NCI-H524 (cell line): ENCODE measurements around the gene PLK5.

Experiments used
- DNase-seq, 2 experiments: peaks; one replicate each; lab custom pipeline; 2025; lab: John Stamatoyannopoulos, UW

PLK5 gene

GRCh38 chr19:1555487-1556389, 31.9 kb downstream of the PLK5 start:
- no peak for DNase-seq

GRCh38 chr19:1556390-1557070, 32.7 kb downstream of the PLK5 start:
- no peak for DNase-seq

- no peak for DNase-seq
These were observed 34.7 kb downstream of the PLK5 start for GRCh38 chr19:1558552-1558951.

GRCh38 chr19:1560286-1560882, 36.5 kb downstream of the PLK5 start:
- DNase-seq, result no peak

DNA sequence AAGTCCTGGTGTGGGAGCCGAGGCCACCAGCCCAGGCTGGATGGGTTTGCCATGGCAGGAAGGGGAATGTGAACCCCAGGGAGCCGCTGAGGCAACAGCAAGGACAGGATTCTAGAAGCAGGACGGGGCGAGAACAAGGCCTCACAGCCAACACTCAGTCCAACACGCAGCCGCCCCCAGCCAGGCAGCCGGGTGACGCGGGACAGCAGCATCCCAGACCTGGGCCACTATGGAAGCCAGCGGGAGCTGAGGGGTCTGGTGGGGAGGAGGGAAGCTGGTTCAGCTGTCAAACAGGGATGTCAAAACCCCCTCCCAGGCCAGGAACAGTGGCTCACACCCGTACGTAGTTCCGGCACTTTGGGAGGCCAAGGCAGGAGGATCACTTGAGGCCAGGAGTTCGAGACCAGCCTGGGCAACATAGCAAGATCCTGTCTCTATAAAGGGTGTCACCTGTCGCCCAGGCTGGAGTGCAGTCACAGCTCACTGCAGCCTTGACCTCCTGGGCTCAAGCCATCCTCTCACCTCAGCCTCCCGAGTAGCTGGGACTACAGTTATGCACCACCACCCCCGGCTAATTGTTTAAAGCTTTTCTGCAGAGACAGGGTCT, 37.5 kb downstream of the PLK5 start:
- no peak for DNase-seq

GRCh38 chr19:1563251-1563650, 39.4 kb downstream of the PLK5 start:
- DNase-seq, result no peak

DNA sequence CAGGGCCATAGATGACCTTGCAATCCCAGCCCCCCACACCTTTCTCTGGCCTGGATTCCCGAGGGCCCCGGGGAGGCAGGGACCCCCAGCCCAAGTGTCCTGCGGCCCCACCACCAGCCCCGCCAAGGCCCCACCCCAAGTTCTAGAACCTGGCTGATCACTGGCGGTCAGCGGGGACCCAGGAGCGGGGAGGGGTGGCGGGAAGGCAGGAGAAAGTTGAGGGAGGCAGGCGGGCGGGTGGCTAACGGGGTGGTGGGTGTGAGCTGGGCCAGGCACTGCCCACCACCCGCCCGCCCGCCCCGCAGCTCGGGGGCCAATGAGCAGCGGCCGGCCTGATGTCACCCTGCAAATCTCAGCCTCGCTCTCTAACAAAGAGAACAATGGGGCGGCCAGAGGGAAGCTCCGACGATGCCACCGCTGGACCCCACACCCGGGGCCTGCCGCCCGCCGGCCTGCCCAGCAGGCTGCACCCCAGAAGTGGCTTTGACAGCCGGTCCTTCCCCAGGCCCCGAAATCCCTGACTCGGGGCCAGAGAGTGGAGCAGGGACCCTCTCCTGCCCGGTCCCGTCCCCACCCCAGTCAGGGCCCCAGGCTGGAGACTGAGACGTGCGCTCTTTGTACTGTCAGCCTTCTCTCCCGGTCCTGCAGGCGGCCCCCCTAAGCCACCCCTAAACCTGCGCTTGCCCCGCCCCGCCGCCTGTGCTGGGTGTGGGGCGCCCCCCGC, 42.7 kb downstream of the PLK5 start:
- DNase-seq, result peak in 1 of 2 experiments; percentile 41

DNA sequence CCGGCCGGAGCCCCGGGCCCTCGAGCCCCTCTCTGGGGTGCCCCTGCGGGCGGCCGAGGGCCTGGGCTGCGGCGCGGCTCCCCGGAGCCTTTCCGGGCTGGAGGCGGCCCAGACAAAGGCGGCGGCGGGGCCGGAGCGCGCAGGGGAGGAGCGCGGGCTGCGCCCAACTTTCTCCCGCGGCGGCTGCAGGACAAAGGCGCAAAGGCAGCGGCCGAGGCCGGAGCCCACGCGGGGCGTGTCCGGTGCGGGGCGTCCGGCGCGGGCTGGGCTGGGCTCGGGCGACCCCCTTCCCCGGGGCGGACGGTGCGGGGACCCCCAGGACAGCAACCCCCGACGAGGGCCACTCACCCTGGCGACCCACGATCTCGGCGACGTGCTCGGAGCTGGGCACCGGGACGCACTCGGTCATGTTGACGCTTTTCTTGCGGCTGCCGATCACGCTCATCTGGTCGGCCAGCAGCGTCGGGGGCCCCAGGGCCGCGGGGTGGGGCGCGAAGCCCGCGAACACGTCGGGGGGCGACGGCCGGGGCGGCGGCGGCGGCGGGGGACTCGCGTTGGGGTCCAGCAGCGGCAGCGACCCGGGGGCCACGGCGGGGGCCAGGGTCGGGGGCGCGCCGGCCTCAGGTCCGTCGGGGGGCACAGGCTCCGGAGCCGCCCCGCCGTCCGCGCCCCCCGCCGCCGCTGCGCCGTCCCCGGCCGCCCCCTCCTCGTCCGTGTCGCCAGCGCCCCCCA, 43.4 kb downstream of the PLK5 start:
- DNase-seq, result no peak

- no peak for DNase-seq
These were observed 44.0 kb downstream of the PLK5 start for GRCh38 chr19:1567848-1568227.

- peak; percentile 16 to 73 for DNase-seq
These were observed 44.6 kb downstream of the PLK5 start, which contains the start of gene MEX3D for GRCh38 chr19:1568320-1569019. TSS of gene MEX3D (minus strand) at chr19:1568325. CDS start at chr19:1568058, 267 bp downstream.

DNA sequence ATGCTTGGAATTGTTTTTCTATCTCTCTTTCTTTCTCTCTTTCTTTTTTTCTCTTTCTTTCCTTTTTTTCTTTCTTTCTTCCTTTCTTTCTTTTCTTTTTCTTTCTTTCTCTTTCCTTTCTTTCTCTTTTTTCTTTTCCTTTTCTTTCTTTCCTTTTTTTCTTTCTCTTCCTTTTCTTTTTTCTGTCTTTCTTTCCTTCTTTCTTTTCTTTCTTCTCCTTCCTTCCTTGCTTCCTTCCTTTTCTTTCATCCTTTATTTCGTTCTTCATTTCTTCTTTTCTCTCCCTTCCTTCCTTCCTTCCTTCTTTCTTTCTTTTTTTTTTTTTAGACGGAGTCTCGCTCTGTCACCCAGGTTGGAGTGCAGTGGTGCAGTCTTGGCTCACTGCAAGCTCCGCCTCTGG, 46.1 kb downstream of the PLK5 start:
- DNase-seq, result no peak

DNA sequence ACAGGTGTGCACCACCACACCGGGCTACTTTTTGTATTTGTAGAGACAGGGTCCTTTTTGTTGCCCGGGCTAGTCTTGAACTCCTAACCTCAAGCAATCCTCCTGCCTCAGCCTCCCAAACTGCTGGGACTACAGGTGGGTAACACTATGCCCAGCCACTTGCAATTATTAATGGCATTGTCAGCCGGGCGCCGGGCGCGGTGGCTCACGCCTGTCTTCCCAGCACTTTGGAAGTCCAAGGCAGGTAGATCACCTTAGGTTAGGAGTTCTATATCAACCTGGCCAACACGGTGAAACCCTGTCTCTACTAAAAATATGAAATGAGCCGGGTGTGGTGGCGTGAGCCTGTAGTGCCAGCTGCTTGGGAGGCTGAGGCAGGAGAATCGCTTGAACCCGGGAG, 47.0 kb downstream of the PLK5 start:
- DNase-seq, result no peak

GRCh38 chr19:1571358-1571757, 47.5 kb downstream of the PLK5 start:
- no peak for DNase-seq

DNA sequence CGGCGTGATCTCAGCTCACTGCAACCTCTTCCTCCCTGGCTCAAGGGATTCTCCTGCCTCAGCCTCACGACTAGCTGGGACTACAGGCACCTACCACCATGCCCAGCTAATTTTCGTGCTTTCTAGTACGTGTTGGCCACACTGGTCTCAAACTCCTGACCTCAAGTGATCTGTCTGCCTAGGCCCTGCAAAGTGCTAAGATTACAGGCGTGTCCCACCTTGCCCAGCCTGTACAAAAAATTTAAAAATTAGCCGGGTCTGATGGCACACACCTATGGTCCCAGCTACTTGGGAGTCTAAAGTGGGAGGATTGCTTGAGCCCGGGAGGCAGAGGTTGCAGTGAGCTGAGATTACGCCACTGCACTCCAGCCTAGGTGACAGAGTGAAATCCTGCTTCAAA, 48.9 kb downstream of the PLK5 start:
- DNase-seq, result no peak

DNA sequence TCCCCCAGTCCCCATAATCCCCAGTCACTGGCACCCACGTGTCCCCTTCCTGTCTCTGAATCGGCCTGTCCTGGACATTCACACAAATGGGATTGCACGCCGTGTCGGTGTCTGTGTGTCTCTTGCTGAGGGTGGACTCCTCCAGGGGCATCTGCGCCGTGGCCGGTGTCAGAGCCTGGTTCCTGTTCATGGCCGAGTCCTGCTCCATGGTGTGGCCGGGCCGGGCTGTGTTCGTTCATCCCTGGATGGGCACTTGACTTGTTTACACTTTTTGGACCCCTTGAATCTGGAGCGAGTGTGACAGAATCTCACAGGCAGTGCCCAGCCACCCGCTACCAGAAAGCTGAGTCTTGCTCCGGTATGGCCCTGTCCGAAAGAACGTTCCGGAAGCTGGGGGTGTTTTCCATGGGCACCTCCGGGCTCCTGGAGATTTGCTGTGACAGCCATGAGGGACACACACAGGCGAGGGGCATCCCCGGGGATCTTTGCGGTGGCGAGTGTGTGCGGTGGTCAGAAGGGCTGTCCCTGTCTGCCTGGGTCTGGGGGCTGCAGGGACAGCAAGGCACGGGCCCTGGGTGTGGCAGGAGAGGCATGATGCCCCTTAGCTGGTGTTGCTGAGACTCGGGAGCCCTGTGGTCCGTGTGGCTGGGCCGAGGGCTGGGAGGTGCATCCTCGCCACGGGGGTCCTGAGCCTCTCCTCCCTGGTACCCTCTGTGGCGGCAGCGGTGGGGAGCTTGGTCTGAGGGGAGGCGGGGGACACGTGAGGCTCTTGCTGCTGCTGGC, 50.7 kb downstream of the PLK5 start:
- no peak for DNase-seq

DNA sequence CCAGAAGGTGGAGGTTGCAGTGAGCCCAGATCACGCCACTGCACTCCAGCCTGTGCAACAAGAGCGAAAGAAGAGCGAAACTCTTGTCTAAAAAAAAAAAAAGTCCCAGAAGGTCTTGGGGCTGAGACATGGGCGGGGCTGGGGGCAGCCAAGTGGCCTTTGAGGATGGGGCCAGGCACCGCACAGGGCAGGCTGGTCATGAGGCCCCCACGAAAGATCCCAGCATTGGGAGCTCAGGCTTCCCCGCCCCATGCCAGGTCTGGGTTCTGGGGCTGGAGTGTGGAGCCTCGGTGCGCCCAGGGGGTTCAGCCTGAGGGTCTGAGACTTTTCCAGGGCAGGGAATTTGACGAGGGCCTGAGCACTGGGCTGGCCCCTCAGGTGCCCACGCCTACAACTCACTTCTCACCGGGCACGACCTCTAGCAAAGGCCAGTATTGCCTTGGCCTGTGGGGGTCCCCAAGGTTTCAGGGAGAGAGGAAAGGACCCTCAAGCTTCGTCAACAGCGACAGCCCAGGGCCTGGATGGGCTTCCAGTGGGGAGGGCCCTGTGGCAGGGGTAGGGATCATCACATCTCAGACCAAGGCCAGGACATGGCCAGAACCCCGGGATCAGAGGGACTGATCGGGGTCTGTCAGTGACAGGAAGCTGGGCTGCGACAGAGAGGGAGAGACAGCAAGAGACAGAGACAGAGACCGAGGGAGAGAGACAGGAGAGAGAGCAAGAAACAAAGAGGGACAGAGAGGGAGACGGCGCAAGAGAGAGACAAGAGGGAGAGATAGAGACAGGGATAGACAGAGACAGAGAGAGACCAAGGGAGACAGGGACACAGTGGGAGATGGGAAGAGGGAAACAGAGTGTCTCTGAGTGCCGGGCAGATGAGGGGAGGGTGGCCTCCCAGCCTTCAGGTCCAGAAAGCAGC, 51.7 kb downstream of the PLK5 start:
- no peak for DNase-seq

DNA sequence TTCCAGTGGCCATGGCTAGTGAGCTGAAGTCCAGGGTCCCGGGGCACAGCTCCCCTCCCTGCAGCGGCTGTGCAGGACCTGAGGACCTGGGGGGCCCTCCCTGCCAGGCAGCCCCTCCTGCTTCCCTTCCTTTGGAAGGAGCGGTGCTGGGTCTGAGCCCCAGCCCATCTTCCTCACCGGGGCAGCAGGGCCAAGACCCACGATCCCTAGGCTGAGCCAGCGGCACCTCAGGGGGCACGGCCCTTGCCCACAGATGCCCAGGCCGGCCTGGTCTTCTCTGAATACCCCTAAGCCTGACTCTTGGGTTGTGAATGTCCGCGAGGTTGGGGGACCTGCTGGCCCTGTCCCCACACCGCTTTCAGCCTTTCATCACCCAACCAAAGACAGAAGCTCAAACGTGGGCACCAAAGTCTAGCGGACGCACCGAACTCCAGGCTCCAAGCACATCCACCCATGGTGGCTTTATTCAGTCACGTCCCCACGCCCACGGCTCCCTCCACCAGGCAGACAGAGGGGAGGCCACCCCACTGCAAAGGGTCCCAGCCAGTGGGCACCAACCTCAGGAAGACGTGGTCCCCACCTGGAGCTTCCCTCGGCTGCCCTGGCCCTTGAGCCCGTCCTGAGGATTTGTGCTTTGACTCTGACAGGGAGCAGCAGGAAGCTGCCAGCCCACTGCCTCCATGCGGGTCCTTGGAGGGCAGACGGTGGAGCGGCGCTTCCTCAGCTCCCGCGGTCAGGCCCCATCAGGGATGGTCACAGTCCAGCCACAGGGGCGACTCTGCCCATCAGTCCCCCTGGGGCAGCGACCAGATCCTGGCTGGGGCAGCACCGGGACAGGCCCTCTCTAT, 52.6 kb downstream of the PLK5 start:
- no peak for DNase-seq
